Suppressor macrophage treated with lipopolysaccharide for 1 hour (primary cell): ENCODE measurements around the gene LVRN.

Experiments used
- DNase-seq, 3 donors: peaks; one replicate each; pipeline ENCODE4 v3.0.0-alpha.2; 2020 to 2022

Gene LVRN

GRCh38 chr5:116025866-116026265 is 63.6 kb downstream of the LVRN start:
- no peak for DNase-seq

- peak; percentile 38 to 61 (median 50) for DNase-seq
Observed at GRCh38 chr5:116032094-116032517, 69.8 kb downstream of the LVRN start, which contains the start of gene ARL14EPL. ARL14EPL (plus strand) TSS chr5:116032472; CDS start chr5:116051466, 18,994 bp downstream.

- no peak for DNase-seq
Observed at GRCh38 chr5:116032991-116033390, 70.7 kb downstream of the LVRN start.

- peak in 2 of 3 donors; percentile 3 to 5 for DNase-seq
Observed at GRCh38 chr5:116035123-116035522, 72.8 kb downstream of the LVRN start.

- no peak for DNase-seq
Observed at GRCh38 chr5:116037236-116037822, 75.1 kb downstream of the LVRN start.

GRCh38 chr5:116038817-116039216 is 76.5 kb downstream of the LVRN start:
- peak; percentile 24 to 51 (median 27) for DNase-seq

GRCh38 chr5:116042375-116042774 is 80.1 kb downstream of the LVRN start:
- no peak for DNase-seq

- DNase-seq: no peak
Observed at GRCh38 chr5:116044073-116044472, 81.8 kb downstream of the LVRN start.

GRCh38 chr5:116045821-116046220 is 83.5 kb downstream of the LVRN start:
- DNase-seq: no peak

GRCh38 chr5:116046261-116046660 is 84.0 kb downstream of the LVRN start:
- no peak for DNase-seq

GRCh38 chr5:116046823-116047222 is 84.5 kb downstream of the LVRN start:
- DNase-seq: no peak

GRCh38 chr5:116058346-116058936 is 96.2 kb downstream of the LVRN start:
- peak in 1 of 3 donors; percentile 38 for DNase-seq

- peak in 1 of 3 donors; percentile 12 for DNase-seq
Observed at GRCh38 chr5:116062352-116062751, 100.1 kb downstream of the LVRN start.

- peak in 1 of 3 donors; percentile 4 for DNase-seq
Observed at GRCh38 chr5:116063950-116064349, 101.7 kb downstream of the LVRN start.

- peak; percentile 71 to 83 (median 83) for DNase-seq
Observed at GRCh38 chr5:116068028-116068632, 105.9 kb downstream of the LVRN start.

- no peak for DNase-seq
Observed at GRCh38 chr5:116071211-116071610, 108.9 kb downstream of the LVRN start.

GRCh38 chr5:116075191-116075831 is 113.0 kb downstream of the LVRN start:
- DNase-seq: peak; percentile 13 to 36 (median 18)

GRCh38 chr5:116076496-116076895 is 114.2 kb downstream of the LVRN start:
- peak; percentile 73 to 87 (median 84) for DNase-seq
